ENCODE data around the gene WNT5B.
"Not testable (repeated sequence)": the region's sequence is repeated elsewhere in the genome, so short reads cannot be mapped to it uniquely, and the experiment has no call there.

The WNT5B gene

DNA sequence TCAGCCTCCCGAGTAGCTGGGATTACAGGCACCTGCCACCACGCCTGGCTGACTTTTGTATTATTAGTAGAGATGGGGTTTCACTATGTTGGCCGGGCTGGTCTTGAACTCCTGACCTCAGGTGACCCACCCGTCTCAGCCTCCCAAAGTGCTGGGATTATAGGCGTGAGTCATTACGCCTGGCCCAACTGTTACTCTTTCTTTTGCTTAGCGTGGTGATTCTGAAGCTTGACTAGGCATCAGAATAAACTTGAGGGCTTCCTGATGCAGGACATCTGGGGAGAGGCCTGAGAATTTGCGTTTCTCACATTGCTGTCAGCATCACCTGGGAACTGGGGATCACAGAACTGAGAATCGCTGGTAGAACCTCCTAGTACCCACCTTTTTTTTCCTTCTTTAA lies 26.3 kb upstream of the WNT5B start:
- not testable (repeated sequence) for DNase-seq

DNA sequence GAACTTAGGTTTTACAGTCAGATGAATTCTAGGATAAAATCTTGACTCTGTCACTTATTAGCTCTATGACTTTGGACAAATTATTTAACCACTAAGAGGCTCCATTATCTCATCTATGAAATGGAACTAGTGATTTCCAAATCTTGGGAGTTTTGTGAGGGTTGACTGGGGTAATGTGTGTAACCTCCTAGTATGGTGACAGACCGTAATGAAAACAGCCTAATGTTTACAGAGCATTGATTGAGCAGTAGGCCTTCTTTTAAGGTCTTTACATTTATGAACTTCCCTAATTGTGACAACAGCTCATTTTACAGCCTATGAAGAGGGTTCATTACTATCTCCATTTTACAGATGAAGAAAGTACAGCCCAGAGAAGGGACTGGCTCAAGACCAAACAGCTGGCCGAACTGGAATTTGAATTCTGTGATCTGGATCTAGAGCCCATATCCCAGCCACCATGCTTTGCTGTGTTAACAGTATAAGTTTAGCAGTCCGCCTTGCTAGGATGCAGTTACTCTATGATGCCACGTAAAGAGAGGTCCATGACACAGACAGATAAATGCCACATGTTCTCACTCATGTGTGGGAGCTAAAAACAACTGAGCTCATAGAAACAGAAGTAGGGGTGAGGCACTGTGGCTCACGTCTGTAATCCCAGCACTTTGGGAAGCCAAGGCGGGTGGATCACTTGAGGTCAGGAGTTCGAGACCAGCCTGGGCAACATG lies 25.6 kb upstream of the WNT5B start:
- no peak for DNase-seq

DNA sequence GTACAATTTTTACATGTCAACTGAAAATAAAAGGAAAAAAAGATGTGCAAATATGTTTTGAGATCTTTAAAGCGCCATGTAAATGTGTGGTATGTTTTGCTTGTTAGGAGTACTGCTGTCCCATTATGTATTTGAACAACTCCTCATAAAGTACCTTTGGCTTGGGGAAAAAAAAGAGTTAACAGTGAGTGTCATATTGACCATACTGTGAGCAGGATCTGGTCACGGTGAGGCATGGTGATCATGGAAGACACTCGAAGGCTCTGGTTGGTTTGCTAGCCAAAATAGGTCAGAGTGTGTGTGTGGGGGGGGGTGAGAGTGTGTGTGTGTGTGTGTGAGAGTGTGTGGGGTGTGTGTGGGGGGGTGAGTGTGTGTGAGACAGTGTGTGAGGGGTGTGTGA lies 24.6 kb upstream of the WNT5B start:
- DNase-seq: no peak

DNA sequence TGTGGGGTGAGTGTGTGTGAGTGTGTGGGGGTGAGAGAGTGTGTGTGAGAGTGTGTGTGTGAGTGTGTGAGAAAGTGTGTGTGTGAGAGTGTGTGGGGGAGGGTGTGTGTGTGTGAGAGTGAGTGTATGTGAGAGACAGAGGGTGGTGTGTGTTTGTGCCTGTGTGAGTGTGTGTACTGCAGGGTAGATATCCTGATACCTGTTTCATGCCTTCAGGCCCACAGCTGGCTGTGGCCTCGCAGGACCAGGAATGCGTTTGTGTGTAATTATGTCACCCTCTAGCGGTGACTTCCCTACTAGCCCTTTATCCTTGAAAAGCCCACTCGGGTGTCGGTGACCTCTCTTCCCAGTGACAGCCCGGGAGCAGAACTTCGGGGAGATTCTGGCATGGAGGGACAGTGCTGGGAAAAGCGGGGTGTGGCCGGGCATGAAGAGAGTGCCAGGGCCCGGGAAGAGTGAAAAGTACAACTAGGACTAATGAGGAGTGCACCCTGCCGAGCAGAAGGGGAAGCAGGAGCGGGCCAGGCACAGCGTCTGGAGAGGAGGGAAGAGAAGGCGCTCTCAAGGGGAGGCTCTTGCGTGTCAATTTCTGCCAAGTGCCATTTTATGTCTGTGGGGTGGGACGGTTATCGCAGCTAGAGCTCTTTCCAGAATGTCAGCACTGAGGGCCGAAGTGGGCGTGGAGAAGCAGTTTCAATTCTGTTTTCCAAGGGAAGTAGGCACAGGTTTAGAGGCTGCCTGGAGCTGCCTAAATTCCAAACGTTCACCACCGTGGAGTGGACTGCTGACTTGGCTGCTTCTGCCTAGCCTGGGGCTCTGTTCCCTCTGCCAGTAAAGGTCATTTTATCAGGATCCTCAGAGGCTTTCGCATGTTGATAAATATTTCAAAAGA lies 23.7 kb upstream of the WNT5B start:
- peak; percentile 80 for DNase-seq

DNA sequence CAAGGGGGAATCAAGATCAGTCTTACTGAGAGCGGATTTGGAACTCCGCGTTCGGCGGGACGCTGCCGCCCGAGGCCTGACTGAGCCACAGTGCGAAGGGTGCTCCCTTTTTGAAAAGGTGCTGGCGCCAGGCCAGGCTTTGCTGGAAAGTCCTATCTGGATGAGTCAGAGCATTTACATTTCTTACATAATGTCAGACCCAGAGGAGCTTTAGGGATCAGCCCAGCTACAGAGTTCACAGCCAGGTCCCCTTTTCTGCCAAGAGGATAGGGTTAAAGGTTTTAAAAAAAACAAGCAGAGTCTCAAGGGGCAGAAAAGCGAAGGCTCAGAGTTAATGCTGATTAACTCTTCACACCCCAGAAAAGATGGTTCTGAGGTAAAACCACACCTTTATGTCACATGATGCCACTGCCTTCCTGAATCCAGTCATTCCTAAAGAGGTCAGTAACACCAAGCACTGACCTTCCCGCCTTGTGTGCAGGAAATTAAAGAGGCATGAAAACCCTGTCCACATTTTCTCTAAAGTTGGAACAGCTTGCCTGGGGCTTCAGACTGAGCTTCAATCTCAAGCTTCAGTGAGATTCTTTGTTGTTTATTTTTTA lies 22.9 kb upstream of the WNT5B start:
- DNase-seq: no peak

DNA sequence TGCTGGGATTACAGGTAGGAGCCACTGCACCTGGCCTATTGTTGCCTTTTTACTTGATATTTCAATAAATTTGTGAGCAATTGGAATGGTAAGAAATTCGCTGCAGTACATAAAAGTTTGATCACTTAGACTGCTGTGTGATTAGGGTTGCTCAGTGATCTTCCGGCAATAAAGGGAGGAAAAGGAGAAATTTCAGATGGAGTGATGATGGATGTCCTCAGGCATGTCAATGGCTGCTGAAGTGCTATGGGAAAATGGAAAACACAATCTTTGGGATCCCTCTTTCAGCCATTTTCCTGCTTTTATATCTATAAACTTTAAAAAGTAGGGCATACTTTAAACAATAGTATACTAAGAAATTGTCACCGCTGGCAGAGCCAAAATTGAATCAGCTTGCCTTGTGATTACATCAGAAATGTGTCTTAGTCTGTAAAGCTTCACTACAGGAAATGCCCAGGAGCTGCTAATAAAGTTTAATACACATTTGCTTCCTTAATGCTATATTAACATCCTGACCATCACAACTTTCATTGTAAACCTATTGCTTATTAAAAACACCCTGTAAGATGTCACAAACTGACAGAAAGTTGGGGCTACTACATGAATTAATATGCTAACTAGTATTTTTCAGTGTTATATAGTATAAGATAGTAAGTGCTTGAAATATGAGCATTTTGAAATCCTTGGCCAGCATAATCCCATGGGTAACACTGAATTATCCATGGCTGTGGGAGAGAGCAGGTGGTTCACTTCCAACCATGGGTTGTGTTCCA lies 20.9 kb upstream of the WNT5B start:
- no peak for DNase-seq

DNA sequence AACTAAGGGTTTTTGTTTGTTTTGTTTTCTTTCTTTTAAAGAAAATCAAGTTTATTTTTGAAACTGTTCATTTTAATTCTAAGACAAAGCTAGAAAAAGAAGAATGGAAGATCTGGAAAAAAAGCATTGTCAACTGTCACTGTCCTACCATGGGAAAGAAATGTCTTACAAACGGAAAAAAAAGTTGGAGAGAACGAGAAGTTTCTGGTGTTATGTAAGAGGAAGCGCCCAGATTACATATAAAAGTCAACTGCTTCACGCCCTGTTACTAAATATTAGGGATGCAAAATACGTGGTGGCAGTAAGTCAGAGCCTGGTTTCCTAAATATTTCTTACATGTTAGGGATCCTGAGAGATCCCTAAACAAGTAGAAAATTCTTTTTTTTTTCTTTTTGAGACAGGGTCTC lies 20.3 kb upstream of the WNT5B start:
- no peak for DNase-seq

DNA sequence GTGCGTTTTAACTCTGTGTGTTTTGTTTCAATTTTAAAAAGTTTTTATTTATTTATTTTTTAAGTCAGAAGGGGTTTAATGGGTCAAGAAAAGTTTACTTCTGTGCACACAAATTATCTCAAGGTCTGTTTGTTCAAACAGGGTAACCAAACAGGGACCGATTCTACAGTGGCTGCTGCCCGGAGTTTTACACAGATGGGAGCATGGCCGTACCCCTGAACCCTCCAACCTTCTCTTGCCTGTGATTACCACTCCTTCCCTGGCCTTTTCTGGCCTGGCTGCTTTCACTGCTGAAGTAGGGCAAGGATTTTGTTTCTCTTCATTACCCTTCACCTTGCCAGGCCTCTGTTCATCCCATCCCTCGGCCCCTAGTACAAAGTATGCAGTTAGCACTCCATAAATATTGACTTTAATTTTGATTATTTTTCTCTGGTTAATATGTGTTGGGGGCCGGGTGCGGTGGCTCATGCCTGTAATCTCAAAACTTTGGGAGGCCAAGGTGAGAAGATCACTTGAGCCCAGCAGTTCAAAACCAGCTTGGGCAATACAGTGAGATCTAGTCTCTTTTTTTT lies 18.9 kb upstream of the WNT5B start:
- DNase-seq: no peak

DNA sequence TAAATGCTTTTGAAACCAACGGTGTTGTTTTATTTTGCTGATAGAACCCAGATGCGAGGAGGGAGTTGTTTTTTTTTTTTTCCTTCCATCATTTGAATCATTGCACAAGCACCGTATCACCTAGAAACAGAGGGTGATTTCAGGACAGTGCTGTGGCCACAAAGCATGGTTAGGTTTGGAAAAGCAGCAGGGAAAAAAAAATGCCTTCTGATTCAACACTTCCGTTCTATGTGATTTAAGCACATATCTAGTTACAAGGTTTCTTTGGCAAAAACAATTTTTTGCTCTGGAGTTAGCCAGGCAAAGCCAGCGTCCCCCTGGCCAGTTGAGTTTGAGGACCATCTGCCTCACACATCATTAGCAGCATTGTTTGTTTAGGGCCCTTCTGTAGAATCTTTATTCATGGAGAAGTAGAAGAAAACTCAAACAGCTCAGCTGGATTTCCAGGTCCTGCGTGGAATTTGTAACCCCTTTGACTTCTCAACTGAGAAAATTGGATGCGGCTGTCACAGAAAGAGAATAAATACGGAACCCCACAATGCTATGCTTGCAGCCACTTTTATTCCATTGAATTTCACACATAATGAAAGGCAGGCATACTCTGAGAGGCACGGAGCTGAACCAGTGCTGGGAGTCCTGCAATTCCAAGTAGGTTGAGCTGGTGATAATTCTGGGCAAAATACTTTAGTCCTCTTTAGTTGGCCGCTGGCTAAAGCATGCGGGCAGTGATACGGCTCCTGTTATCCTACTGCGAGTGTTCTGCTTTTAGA lies 17.0 kb upstream of the WNT5B start:
- DNase-seq: no peak

DNA sequence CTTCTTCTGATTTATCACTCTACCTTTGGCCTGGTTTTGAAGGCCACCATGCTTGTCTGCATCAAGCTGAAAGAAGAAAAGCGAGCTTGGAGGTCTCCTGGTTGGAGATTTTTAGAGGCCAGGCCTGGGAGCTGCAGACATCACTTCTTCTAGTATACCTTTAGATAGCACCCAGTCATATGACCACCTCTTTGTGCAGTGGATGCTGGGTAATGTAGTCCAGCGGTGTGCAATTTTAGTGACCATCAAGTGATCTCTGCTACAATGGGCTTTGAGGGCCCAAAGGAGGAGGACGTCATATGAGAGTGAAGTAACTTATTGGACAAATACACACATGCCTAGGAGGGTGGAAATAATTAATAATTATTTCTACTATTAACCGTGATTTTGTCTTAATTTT lies 15.2 kb upstream of the WNT5B start:
- DNase-seq: no peak

DNA sequence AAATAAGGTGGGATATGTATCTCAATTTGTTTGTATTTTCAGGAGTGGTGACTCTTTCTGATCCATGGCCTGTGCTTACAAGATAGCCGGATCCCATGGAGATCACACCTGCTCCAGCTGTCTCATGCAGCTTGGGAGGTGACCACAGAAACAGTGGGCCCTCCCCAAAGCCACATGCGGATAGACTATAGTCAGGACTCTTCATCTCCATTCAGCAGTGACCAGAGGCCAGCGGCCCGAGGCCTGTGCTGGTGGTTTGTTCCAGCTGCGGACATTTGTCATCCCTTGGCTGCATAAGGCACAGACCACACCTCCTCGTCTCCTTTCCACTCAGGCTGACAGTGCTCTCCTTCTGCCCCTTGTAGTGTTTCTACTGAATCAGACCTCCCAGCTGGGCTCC lies 14.7 kb upstream of the WNT5B start:
- no peak for DNase-seq

DNA sequence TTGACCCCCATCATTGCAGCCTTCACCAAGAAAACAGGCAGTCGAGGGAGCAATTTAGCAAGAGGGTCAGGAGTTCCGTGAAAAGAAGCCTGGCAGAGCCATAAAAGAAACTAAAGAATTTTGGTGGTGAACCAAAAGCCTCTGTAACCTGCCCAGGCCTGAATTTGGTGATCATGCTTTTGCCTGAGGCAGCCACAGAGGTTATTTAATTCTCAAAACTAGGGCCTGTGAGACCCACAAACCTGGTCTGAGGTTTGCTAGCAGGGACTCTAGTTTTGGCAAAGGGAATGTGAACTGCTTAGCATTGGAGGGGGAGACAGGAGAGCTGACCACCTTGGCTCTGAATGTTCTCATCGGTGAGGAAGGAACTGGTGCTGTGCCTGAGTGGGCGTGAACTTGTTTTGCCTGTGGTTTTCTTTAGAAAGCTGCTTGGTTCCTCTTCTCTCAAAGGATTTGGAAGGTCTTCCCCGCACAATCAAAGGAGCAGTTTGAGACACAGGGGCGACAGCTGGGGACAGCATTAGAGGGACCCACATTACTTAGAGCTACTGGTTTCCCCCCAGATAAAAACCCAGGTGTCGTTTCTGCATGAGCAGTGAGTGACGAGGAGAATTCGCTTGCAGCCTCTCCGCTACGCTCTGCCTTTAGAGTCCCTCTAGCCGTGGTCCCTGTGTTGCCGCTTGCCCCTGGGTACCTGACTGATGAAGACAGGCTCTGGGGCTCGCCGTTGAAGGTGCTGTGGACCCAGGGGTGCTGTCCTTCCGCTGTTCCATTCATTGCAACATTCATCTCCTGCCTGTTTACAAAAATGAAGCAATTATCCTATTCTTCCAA lies 12.6 kb upstream of the WNT5B start:
- no peak for DNase-seq

DNA sequence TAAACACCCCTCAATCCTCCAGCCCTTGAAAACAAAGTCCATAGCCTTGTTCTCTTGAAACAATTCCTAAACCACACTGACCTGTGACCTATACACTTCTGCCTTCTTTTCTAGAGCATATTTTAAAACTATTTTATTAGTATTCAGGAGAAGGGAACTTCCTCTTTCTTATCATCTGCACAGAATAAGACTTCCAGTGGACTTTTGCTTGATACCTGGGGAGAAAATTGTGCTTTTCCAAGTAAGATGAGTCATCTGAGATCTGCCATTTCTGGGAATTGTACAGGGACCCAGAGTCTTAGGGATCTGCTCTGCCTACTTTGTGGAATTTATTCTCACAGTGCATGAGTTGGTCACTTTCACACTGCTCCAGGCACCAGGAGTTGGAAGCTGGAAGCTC lies 10.5 kb upstream of the WNT5B start:
- DNase-seq: no peak

DNA sequence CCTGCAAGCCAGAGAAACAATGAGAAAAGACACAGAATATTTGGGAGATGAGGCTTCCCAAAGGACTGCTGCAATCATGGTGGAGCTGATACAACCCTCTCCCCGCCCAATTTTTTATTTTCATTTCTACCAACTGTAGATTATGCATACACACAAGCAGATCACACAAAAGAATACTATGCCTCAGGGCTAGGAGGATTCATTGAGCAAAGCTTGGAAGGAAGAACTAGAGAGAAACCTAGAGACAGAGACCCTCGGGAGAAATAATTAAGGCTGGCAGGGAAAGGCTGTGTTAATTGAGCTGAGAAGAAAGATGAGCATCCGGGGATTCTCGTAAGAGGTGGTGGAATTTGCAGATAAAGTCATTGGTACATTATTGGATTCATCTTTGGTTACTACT lies 9.9 kb upstream of the WNT5B start:
- no peak for DNase-seq

DNA sequence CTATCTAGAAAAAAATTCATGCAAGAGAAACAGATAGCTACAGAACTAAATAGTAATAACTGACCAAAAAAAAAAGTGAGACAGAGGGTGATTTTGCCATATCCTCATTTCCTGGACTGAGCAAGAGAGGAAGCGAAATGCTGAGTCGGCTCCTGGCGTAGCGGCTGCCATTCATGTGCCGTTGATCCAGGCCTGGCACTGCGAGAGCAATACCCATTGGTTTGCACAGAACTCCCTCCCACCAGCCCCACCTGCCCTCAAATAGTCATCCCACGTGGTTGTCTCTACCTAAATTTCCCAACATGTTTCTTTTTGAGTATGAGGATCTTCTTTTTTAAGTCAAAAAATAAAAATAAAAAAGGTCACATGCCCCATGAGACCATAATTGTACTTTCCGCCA lies 9.4 kb upstream of the WNT5B start:
- no peak for DNase-seq

DNA sequence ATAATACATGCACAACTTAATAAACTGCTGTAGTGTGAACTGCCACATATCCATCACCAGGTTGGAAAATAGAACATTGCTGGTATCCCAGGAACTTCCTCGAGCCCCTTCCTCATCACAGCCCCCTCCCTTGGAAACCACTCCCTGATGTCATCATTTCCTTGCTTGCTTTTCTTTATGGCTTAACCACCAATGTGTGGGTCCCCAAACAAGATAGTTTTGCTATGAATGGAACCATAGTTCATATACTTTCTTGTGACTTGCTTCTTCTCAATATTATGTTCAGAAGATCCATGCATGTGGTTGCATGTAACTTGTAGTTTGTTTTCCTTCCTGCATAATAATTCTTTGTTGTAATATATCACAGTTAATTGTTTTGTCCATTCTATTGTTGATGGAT lies 8.9 kb upstream of the WNT5B start:
- DNase-seq: no peak

DNA sequence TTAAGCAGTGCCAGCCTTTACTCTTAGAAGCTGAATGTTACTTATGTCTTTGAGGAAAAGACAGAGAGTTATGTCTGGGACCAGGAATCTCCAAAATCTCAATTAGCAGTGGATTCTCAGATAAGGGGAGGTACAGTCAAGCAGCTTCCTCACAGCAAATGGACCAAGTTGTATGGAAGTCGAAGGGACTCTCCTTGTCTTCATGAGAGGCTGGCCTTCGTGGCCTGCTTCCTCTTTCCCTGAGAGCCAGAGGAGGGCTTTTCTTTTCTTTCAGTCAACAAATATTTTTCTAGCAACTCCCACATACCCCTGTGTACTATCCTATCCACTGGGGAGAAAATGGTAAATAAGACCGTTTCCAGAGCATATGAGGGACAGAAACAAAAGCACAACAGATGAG lies 6.6 kb upstream of the WNT5B start:
- DNase-seq: no peak

DNA sequence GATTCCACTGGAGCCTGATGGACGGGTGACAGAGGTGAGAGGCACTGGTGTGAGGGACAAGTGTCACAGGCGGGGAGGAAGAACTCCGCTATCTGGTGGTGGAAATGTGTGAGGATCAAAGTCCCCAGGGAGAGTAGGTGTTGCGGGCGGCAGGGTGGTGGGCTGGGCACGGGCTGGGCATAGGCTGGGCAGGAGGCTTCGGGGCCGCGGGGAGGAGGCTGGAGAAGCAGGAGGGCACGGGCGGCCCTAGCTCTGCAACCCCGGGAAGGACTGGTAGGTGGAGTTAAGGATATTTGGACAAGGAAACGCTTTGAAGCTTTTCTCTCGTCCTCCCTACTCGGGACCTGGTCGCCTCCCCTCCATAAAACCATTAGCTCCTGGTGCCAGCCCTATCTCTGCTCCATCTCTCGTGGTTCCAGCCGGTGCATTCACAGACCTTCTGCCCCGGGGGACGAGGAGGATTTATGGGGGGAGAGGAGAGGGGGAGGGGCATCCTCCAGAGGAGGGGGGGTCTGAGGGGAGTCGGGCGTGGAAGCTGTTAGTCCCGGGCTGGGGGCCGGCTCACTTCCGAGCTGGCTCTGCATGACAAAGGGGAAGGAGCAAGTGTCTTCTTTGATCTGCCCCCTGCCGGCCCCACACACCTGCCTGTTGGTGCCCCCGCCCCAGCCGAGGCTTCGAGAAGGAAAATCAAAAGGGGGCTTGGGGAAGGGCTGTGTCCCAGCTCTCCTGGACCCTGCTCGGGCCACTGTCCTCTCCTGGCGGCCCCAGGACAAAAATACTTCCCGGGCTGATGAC lies 504 bp downstream of the WNT5B start:
- no peak for DNase-seq

DNA sequence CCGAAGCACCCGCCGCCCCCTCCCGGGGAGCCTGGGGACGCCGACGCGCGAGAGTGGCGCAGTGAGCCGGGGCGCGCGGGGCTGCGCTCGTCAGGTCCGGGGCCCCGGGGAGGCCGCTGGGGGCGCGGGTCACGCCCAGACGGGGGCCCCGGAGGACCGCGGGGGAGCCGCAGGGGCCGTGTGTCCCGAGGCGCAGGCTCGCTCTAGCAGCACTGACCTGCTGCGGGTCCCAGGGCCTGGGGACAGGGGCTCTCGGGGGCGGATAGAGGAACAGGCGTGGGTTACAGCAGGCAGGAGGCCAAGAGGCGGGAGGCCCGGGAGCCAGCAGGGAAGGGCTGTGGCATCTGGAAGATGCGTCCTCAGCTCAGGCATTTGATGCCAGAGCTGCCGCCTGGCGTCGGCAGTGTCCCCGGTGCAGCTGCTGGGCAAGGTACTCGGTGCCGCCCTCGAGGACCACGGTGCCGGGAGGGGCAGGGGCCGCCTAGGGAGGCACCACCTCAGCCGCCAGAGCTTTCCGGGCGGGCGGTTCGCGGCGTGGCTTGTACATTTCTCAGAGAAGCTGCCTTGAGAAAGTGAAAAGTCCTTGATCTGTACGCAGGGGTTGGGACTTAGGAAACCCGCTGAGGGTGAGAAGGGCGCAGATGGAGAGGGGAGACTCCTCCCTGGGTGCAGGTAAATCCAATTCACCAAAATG lies 1.2 kb downstream of the WNT5B start:
- peak; percentile 73 for DNase-seq

Data from right forelimb (tissue), 1 donor.